HUDEP-2 (cell line): Measurements from ENCODE around the gene HOXC9.

Experiments used
- DNase-seq, 76 experiments: peaks; one replicate each; lab custom pipeline; 2025; ENCODE audit not compliant: unreplicated experiment in 76 of 76; lab: John Stamatoyannopoulos, UW

Gene HOXC9

DNA sequence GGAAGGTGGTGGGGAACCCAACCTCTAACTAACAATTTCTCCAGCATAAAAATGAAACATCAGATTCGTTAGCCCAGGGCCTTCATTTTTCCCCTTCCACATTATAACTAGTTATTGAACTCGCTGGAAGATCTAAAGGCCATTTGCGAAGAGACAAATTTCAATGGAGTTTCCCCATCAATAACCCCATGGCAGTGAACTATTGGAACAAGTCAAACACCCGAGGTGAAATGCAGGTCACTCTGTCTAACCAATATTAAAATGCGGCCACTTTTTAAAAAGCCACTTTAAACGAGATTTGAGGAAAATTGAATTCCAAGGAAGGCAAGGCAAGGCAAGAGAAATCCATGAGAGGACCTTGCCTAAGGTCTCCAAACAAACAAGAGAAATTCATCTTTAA lies 49.1 kb downstream of the HOXC9 start:
- DNase-seq, result no peak

DNA sequence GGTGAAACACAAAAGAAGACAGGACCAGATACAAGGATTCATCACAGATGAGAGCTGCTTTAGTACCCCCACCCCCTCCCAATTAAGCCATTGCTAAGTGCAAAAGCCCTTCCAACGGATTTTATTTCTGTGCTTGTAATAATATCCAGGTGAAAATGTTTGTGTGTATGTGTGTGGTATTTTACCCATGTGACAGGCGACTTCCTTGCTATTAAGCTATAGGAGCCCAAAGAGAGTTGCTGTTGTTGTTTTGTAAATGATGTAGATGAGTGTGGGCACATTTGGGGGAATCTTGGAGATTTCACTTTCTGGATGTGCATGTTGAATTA lies 50.5 kb downstream of the HOXC9 start:
- DNase-seq, result no peak

- no peak for DNase-seq
Measured at GRCh38 chr12:54051026-54051842, 51.3 kb downstream of the HOXC9 start.

- no peak for DNase-seq
Measured at GRCh38 chr12:54051874-54052437, 52.0 kb downstream of the HOXC9 start.

DNA sequence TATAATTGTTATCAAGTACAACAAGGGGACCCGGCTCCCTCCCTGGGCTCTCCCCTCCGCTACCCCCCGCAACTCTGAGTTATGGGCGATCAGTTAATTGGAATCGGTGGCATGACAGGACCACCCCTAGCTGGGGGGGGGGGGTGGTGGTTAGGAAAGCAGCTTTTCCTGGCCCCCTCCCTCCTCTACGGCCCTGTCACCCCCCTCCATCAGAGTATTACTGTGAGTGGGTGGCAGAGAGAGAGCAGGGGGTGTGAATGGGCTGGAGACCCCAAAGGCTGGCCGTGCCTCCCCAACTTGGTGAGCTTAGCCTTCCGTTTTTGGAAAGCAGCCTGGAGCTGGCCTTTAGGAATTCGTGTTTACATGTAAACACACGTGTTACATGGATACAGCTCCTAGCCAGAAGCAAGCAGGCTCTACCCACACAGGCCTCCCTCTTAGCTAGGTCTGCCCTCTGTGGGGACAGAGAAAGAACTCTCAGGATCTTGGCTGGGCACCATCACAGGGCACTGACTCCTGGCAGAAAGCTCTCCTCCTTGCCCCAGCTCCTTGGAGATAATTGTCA lies 52.6 kb downstream of the HOXC9 start:
- no peak for DNase-seq
